Inflammatory macrophage treated with lipopolysaccharide for 1 hour (primary cell): ENCODE results near the gene AKR1B15.
A peak's percentile ranks its signal among the peaks of the same experiment; 100 is the strongest.
"Not testable (repeated sequence)": the region's sequence is repeated elsewhere in the genome, so short reads cannot be mapped to it uniquely, and the experiment has no call there.

Experiments used
- DNase-seq, 2 donors: peaks; one replicate each; pipeline ENCODE4 v3.0.0-alpha.2; 2020 to 2022

Gene AKR1B15

GRCh38 chr7:134567368-134567767 is 18.5 kb downstream of the AKR1B15 start:
- DNase-seq = no peak

- not testable (repeated sequence) for DNase-seq
Measured at GRCh38 chr7:134569962-134570361, 21.1 kb downstream of the AKR1B15 start.

- DNase-seq = no peak
Measured at GRCh38 chr7:134571101-134571500, 22.2 kb downstream of the AKR1B15 start.

GRCh38 chr7:134571746-134572461 is 23.0 kb downstream of the AKR1B15 start:
- no peak for DNase-seq

GRCh38 chr7:134574322-134574721 is 25.4 kb downstream of the AKR1B15 start:
- DNase-seq = no peak

GRCh38 chr7:134584290-134584689 is 35.4 kb downstream of the AKR1B15 start:
- DNase-seq = no peak

GRCh38 chr7:134585897-134586296 is 37.0 kb downstream of the AKR1B15 start:
- DNase-seq = no peak

GRCh38 chr7:134587750-134588149 is 38.8 kb downstream of the AKR1B15 start:
- DNase-seq = no peak

- no peak for DNase-seq
Measured at GRCh38 chr7:134589491-134589941, 40.6 kb downstream of the AKR1B15 start.

GRCh38 chr7:134593530-134594392 is 44.9 kb downstream of the AKR1B15 start:
- no peak for DNase-seq

GRCh38 chr7:134594877-134595276 is 46.0 kb downstream of the AKR1B15 start:
- DNase-seq = no peak

- DNase-seq = no peak
Measured at GRCh38 chr7:134599371-134599770, 50.5 kb downstream of the AKR1B15 start.

- no peak for DNase-seq
Measured at GRCh38 chr7:134601459-134601858, 52.5 kb downstream of the AKR1B15 start.

GRCh38 chr7:134602881-134603451 is 54.1 kb downstream of the AKR1B15 start:
- peak; percentile 7 to 34 for DNase-seq

- peak; percentile 24 to 82 for DNase-seq
Measured at GRCh38 chr7:134605978-134606923, 57.3 kb downstream of the AKR1B15 start.

GRCh38 chr7:134611611-134612151 is 62.8 kb downstream of the AKR1B15 start:
- DNase-seq = no peak

GRCh38 chr7:134612197-134612596 is 63.3 kb downstream of the AKR1B15 start:
- no peak for DNase-seq

- peak; percentile 37 to 44 for DNase-seq
Measured at GRCh38 chr7:134613623-134614347, 64.9 kb downstream of the AKR1B15 start.

- no peak for DNase-seq
Measured at GRCh38 chr7:134616611-134617010, 67.7 kb downstream of the AKR1B15 start.

- peak in 1 of 2 donors; percentile 22 for DNase-seq
Measured at GRCh38 chr7:134618756-134619530, 70.0 kb downstream of the AKR1B15 start.
